ENCODE results near the gene INSC. TPM values are rescaled to one million over a fixed set of nuclear protein-coding genes. Genes with fewer than 3 reads are reported as not detected.

INSC gene
- total and polyA plus RNA-seq, 9 donors = 0.10 to 0.38 (median 0.21) TPM; not detected in 3

GRCh38 chr11:15248749-15249148 lies 134.0 kb downstream of the INSC start:
- no peak for TF ChIP-seq POLR2A (IDR thresholded peaks at IDR 0.05)
- TF ChIP-seq CTCF (IDR thresholded peaks at IDR 0.05) = no peak
- TF ChIP-seq EP300 (IDR thresholded peaks at IDR 0.05) = no peak
- no peak overlapping the region for H3K27ac ChIP-seq
- no peaks in the 10 kb centered on the region for H3K36me3 ChIP-seq
- no peaks in the 10 kb centered on the region for H3K4me1 ChIP-seq (ENCODE audit: insufficient read depth)
- no peak for DNase-seq
- intact Hi-C loops (cut with DNase I) = no loop called here
- 73 to 92% (median 92%) methylated on average over 3 of the region's 3 CpGs for WGBS, 3 donors
- no peaks in the 10 kb centered on the region for H3K9me3 ChIP-seq
- H3K27me3 ChIP-seq = no peaks in the 10 kb centered on the region
- H3K4me3 ChIP-seq = no peak overlapping the region

- no peaks in the 10 kb centered on the region for H3K9me3 ChIP-seq
- H3K27ac ChIP-seq = no peak overlapping the region
- intact Hi-C loops (cut with DNase I) = no loop called here
- TF ChIP-seq POLR2A (IDR thresholded peaks at IDR 0.05) (no peak), CTCF (IDR thresholded peaks at IDR 0.05) (no peak), EP300 (IDR thresholded peaks at IDR 0.05) (no peak)
- DNase-seq = no peak
- no peak overlapping the region for H3K4me3 ChIP-seq
- WGBS, 3 donors = 31 to 41% (median 39%) methylated on average over 3 of the region's 3 CpGs
- H3K36me3 ChIP-seq = no peaks in the 10 kb centered on the region
- H3K27me3 ChIP-seq = no peaks in the 10 kb centered on the region
- no peaks in the 10 kb centered on the region for H3K4me1 ChIP-seq (ENCODE audit: insufficient read depth)
These were observed 143.9 kb downstream of the INSC start for GRCh38 chr11:15258433-15259165.

GRCh38 chr11:15266999-15267398 lies 152.3 kb downstream of the INSC start:
- TF ChIP-seq POLR2A (IDR thresholded peaks at IDR 0.05) = no peak
- TF ChIP-seq CTCF (IDR thresholded peaks at IDR 0.05) = no peak
- TF ChIP-seq EP300 (IDR thresholded peaks at IDR 0.05) = no peak
- intact Hi-C loops (cut with DNase I) = no loop called here
- DNase-seq = no peak
- 88 to 100% (median 97%) methylated on average over 1 of the region's 1 CpG for WGBS, 3 donors
- H3K4me3 ChIP-seq = no peak overlapping the region
- no peaks in the 10 kb centered on the region for H3K36me3 ChIP-seq
- H3K27ac ChIP-seq = no peak overlapping the region
- no peaks in the 10 kb centered on the region for H3K27me3 ChIP-seq
- no peaks in the 10 kb centered on the region for H3K9me3 ChIP-seq
- H3K4me1 ChIP-seq (ENCODE audit: insufficient read depth) = no peaks in the 10 kb centered on the region

GRCh38 chr11:15268598-15268997 lies 153.9 kb downstream of the INSC start:
- Histone ChIP-seq H3K36me3 (no peaks in the 10 kb centered on the region), H3K4me1 (ENCODE audit: insufficient read depth) (no peaks in the 10 kb centered on the region), H3K27me3 (no peaks in the 10 kb centered on the region), H3K4me3 (no peak overlapping the region), H3K27ac (no peak overlapping the region), H3K9me3 (no peaks in the 10 kb centered on the region)
- DNase-seq = no peak
- intact Hi-C loops (cut with DNase I) = no loop called here
- TF ChIP-seq POLR2A (IDR thresholded peaks at IDR 0.05) (no peak), EP300 (IDR thresholded peaks at IDR 0.05) (no peak), CTCF (IDR thresholded peaks at IDR 0.05) (no peak)

Measured in ovary (tissue), 9 donors.